Activated naive CD4-positive, alpha-beta T cell treated with anti-CD3 and anti-CD28 coated beads, Interleukin-2, amount 50 U/mL, for 24 hours (primary cell): Measurements from ENCODE around the gene CEP120.
A peak's percentile ranks its signal among the peaks of the same experiment; 100 is the strongest.
"Not testable (repeated sequence)": the region's sequence is repeated elsewhere in the genome, so short reads cannot be mapped to it uniquely, and the experiment has no call there.

Experiments used
- H3K27ac Mint-ChIP-seq: one replicate; pipeline ENCODE4 v1.8.0; 2021; ENCODE audit warnings: mild to moderate bottlenecking, mixed read lengths
- H3K27me3 Mint-ChIP-seq: one replicate; pipeline ENCODE4 v1.8.0; 2021; ENCODE audit warnings: mixed read lengths
- H3K36me3 Mint-ChIP-seq: one replicate; pipeline ENCODE4 v1.8.0; 2021; ENCODE audit warnings: mixed read lengths
- H3K4me1 Mint-ChIP-seq: one replicate; pipeline ENCODE4 v1.8.0; 2021; ENCODE audit warnings: mixed read lengths
- H3K4me3 Mint-ChIP-seq: one replicate; pipeline ENCODE4 v1.8.0; 2021; ENCODE audit warnings: mild to moderate bottlenecking, mixed read lengths
- H3K9me3 Mint-ChIP-seq: one replicate; pipeline ENCODE4 v1.8.0; 2021; ENCODE audit warnings: mixed read lengths

The CEP120 gene

GRCh38 chr5:123425431-123425830 is 2.2 kb upstream of the CEP120 start:
- Mint-ChIP-seq H3K27ac (peak overlapping the region; percentile 98), H3K4me1 (peaks cover 17% of the 10 kb centered on the region), H3K4me3 (peak overlapping the region; percentile 75)

GRCh38 chr5:123422433-123423277 is 548 bp downstream of the CEP120 start:
- Mint-ChIP-seq H3K27me3 (no peaks in the 10 kb centered on the region), H3K9me3 (no peaks in the 10 kb centered on the region), H3K27ac (peak overlapping the region; percentile 100), H3K4me1 (peaks cover 16% of the 10 kb centered on the region), H3K4me3 (no peak overlapping the region), H3K36me3 (peaks cover 5% of the 10 kb centered on the region)

More at GRCh38 chr5:123425431-123425830, 2.2 kb upstream of the CEP120 start:
- Mint-ChIP-seq H3K27me3 (no peaks in the 10 kb centered on the region), H3K9me3 (no peaks in the 10 kb centered on the region), H3K36me3 (peaks cover 4% of the 10 kb centered on the region)

GRCh38 chr5:123421773-123422172 is 1.4 kb downstream of the CEP120 start:
- Mint-ChIP-seq H3K4me3 (no peak overlapping the region), H3K9me3 (no peaks in the 10 kb centered on the region), H3K4me1 (peaks cover 22% of the 10 kb centered on the region), H3K36me3 (peaks cover 8% of the 10 kb centered on the region), H3K27me3 (no peaks in the 10 kb centered on the region), H3K27ac (no peak overlapping the region)

- peak overlapping the region; percentile 31 for H3K27ac Mint-ChIP-seq
- H3K9me3 Mint-ChIP-seq = no peaks in the 10 kb centered on the region
- peaks cover 38% of the 10 kb centered on the region for H3K4me1 Mint-ChIP-seq
- H3K27me3 Mint-ChIP-seq = no peaks in the 10 kb centered on the region
- no peak overlapping the region for H3K4me3 Mint-ChIP-seq
- H3K36me3 Mint-ChIP-seq = peaks cover 20% of the 10 kb centered on the region
These were observed 8.2 kb downstream of the CEP120 start for GRCh38 chr5:123414974-123415373.

- Mint-ChIP-seq H3K27ac (no peak overlapping the region), H3K9me3 (no peaks in the 10 kb centered on the region), H3K4me3 (no peak overlapping the region), H3K36me3 (peaks cover 26% of the 10 kb centered on the region), H3K27me3 (no peaks in the 10 kb centered on the region), H3K4me1 (peaks cover 56% of the 10 kb centered on the region)
These were observed 11.0 kb downstream of the CEP120 start for GRCh38 chr5:123412206-123412605.

GRCh38 chr5:123401999-123402398 is 21.2 kb downstream of the CEP120 start:
- H3K27ac Mint-ChIP-seq = not testable (repeated sequence)
- peaks cover 46% of the 10 kb centered on the region for H3K36me3 Mint-ChIP-seq
- peaks cover 25% of the 10 kb centered on the region for H3K4me1 Mint-ChIP-seq

GRCh38 chr5:123401320-123401719 is 21.9 kb downstream of the CEP120 start:
- Mint-ChIP-seq H3K27ac (no peak overlapping the region), H3K4me3 (no peak overlapping the region), H3K9me3 (no peaks in the 10 kb centered on the region), H3K27me3 (no peaks in the 10 kb centered on the region), H3K4me1 (peaks cover 18% of the 10 kb centered on the region), H3K36me3 (peaks cover 47% of the 10 kb centered on the region)

More at GRCh38 chr5:123401999-123402398, 21.2 kb downstream of the CEP120 start:
- H3K4me3 Mint-ChIP-seq, H3K9me3 Mint-ChIP-seq, H3K27me3 Mint-ChIP-seq: not testable (repeated sequence)

GRCh38 chr5:123400870-123401291 is 22.3 kb downstream of the CEP120 start:
- peaks cover 14% of the 10 kb centered on the region for H3K4me1 Mint-ChIP-seq
- H3K4me3 Mint-ChIP-seq, H3K9me3 Mint-ChIP-seq, H3K27me3 Mint-ChIP-seq, H3K27ac Mint-ChIP-seq: not testable (repeated sequence)
- peaks cover 42% of the 10 kb centered on the region for H3K36me3 Mint-ChIP-seq

GRCh38 chr5:123398058-123398733 is 25.0 kb downstream of the CEP120 start:
- peaks cover 5% of the 10 kb centered on the region for H3K4me1 Mint-ChIP-seq
- no peak overlapping the region for H3K4me3 Mint-ChIP-seq
- H3K27me3 Mint-ChIP-seq = no peaks in the 10 kb centered on the region
- no peaks in the 10 kb centered on the region for H3K9me3 Mint-ChIP-seq
- H3K27ac Mint-ChIP-seq = no peak overlapping the region
- H3K36me3 Mint-ChIP-seq = peaks cover 29% of the 10 kb centered on the region

- peak overlapping the region; percentile 47 for H3K27ac Mint-ChIP-seq
- no peak overlapping the region for H3K4me3 Mint-ChIP-seq
- H3K36me3 Mint-ChIP-seq = peaks cover 28% of the 10 kb centered on the region
- H3K27me3 Mint-ChIP-seq = no peaks in the 10 kb centered on the region
- H3K9me3 Mint-ChIP-seq = no peaks in the 10 kb centered on the region
- H3K4me1 Mint-ChIP-seq = peaks cover 5% of the 10 kb centered on the region
These were observed 25.7 kb downstream of the CEP120 start for GRCh38 chr5:123397538-123397937.

- Mint-ChIP-seq H3K36me3 (peaks cover 13% of the 10 kb centered on the region), H3K4me3 (no peak overlapping the region), H3K9me3 (no peaks in the 10 kb centered on the region), H3K27me3 (no peaks in the 10 kb centered on the region), H3K4me1 (no peaks in the 10 kb centered on the region), H3K27ac (no peak overlapping the region)
These were observed 32.2 kb downstream of the CEP120 start for GRCh38 chr5:123391009-123391408.

GRCh38 chr5:123389794-123390193 is 33.4 kb downstream of the CEP120 start:
- Mint-ChIP-seq H3K4me3 (no peak overlapping the region), H3K4me1 (no peaks in the 10 kb centered on the region), H3K36me3 (peaks cover 16% of the 10 kb centered on the region), H3K9me3 (no peaks in the 10 kb centered on the region), H3K27me3 (no peaks in the 10 kb centered on the region), H3K27ac (no peak overlapping the region)

GRCh38 chr5:123387313-123387712 is 35.9 kb downstream of the CEP120 start:
- no peaks in the 10 kb centered on the region for H3K9me3 Mint-ChIP-seq
- no peak overlapping the region for H3K27ac Mint-ChIP-seq
- H3K4me1 Mint-ChIP-seq = no peaks in the 10 kb centered on the region
- H3K36me3 Mint-ChIP-seq = peaks cover 15% of the 10 kb centered on the region
- no peak overlapping the region for H3K4me3 Mint-ChIP-seq
- no peaks in the 10 kb centered on the region for H3K27me3 Mint-ChIP-seq

- H3K27me3 Mint-ChIP-seq = no peaks in the 10 kb centered on the region
These were observed 41.0 kb downstream of the CEP120 start for GRCh38 chr5:123382252-123382651.

GRCh38 chr5:123371575-123372179 is 51.5 kb downstream of the CEP120 start:
- Mint-ChIP-seq H3K4me3 (no peak overlapping the region), H3K27me3 (no peaks in the 10 kb centered on the region), H3K4me1 (no peaks in the 10 kb centered on the region), H3K36me3 (peaks cover 32% of the 10 kb centered on the region), H3K9me3 (no peaks in the 10 kb centered on the region), H3K27ac (no peak overlapping the region)

More at GRCh38 chr5:123382252-123382651, 41.0 kb downstream of the CEP120 start:
- H3K36me3 Mint-ChIP-seq = peaks cover 25% of the 10 kb centered on the region
- H3K9me3 Mint-ChIP-seq = no peaks in the 10 kb centered on the region
- H3K4me3 Mint-ChIP-seq = no peak overlapping the region
- H3K27ac Mint-ChIP-seq = no peak overlapping the region
- H3K4me1 Mint-ChIP-seq = no peaks in the 10 kb centered on the region
